ENCODE results near the gene NAA10.

DNA sequence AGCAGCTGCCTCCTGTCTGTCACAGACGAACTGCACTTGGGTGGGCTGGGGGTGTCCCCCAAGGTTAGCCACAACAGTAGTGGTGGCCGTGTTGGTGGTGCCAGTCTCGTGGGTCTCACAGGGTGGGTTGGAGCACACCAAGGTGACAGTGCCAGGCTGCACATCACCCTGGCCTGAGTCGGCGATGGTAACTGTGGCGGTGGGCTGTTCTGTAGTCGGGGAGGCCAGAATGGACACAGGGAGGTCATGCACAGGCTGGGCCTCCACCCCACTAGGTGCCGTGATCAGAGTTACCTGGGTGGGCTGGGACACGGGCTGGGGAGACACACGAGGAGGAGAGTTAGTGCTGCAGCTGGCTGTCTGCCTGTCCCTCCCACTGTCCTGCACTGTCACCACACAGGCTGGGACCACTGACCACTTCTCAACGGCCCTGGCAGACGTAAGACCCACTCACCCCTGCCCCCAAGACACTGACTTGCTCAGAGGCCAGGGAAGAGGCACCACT lies 20.4 kb upstream of the NAA10 start:
- TF ChIP-seq, protein P1, sequence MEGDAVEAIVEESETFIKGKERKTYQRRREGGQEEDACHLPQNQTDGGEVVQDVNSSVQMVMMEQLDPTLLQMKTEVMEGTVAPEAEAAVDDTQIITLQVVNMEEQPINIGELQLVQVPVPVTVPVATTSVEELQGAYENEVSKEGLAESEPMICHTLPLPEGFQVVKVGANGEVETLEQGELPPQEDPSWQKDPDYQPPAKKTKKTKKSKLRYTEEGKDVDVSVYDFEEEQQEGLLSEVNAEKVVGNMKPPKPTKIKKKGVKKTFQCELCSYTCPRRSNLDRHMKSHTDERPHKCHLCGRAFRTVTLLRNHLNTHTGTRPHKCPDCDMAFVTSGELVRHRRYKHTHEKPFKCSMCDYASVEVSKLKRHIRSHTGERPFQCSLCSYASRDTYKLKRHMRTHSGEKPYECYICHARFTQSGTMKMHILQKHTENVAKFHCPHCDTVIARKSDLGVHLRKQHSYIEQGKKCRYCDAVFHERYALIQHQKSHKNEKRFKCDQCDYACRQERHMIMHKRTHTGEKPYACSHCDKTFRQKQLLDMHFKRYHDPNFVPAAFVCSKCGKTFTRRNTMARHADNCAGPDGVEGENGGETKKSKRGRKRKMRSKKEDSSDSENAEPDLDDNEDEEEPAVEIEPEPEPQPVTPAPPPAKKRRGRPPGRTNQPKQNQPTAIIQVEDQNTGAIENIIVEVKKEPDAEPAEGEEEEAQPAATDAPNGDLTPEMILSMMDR (IDR thresholded peaks at IDR 0.05; ENCODE audit: poor library complexity, severe bottlenecking) = no peak
- no peak for TF ChIP-seq POLR2AphosphoS5 (IDR thresholded peaks at IDR 0.05)
- TF ChIP-seq EZH2 (IDR thresholded peaks at IDR 0.05; ENCODE audit: borderline replicate concordance, insufficient read depth, low read length, poor library complexity, severe bottlenecking) = no peak
- no peak for TF ChIP-seq EP300 (conservative IDR thresholded peaks at IDR 0.05; ENCODE audit: poor library complexity, severe bottlenecking)
- TF ChIP-seq SMC3 (conservative IDR thresholded peaks at IDR 0.05; ENCODE audit: poor library complexity) = no peak
- no peak for TF ChIP-seq TAF1 (IDR thresholded peaks at IDR 0.05; ENCODE audit: low read depth)
- no peak for TF ChIP-seq RAD21 (conservative IDR thresholded peaks at IDR 0.05)
- TF ChIP-seq MXI1 (conservative IDR thresholded peaks at IDR 0.05; ENCODE audit: poor library complexity, severe bottlenecking) = no peak
- TF ChIP-seq, protein P2, sequence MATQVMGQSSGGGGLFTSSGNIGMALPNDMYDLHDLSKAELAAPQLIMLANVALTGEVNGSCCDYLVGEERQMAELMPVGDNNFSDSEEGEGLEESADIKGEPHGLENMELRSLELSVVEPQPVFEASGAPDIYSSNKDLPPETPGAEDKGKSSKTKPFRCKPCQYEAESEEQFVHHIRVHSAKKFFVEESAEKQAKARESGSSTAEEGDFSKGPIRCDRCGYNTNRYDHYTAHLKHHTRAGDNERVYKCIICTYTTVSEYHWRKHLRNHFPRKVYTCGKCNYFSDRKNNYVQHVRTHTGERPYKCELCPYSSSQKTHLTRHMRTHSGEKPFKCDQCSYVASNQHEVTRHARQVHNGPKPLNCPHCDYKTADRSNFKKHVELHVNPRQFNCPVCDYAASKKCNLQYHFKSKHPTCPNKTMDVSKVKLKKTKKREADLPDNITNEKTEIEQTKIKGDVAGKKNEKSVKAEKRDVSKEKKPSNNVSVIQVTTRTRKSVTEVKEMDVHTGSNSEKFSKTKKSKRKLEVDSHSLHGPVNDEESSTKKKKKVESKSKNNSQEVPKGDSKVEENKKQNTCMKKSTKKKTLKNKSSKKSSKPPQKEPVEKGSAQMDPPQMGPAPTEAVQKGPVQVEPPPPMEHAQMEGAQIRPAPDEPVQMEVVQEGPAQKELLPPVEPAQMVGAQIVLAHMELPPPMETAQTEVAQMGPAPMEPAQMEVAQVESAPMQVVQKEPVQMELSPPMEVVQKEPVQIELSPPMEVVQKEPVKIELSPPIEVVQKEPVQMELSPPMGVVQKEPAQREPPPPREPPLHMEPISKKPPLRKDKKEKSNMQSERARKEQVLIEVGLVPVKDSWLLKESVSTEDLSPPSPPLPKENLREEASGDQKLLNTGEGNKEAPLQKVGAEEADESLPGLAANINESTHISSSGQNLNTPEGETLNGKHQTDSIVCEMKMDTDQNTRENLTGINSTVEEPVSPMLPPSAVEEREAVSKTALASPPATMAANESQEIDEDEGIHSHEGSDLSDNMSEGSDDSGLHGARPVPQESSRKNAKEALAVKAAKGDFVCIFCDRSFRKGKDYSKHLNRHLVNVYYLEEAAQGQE (IDR thresholded peaks at IDR 0.05; ENCODE audit: borderline replicate concordance) = no peak
